CD4-positive, alpha-beta T cell (primary cell): Measurements from ENCODE around the gene HIVEP1. TPM values are rescaled to one million over a fixed set of nuclear protein-coding genes. Genes with fewer than 3 reads are reported as not detected.

Experiments
- ATAC-seq: fragments of 200-7000 bp; cut with Tn5 transposase; one replicate; pipeline ENCODE4 v1.10.0; 2022; ENCODE audit warnings: mild to moderate bottlenecking; ENCODE audit not compliant: poor library complexity
- CTCF ChIA-PET: fragments of 350-600 bp; sonication (Branson Sonifier 250); formaldehyde crosslinking; loops from one replicate; lab custom pipeline; 2021; ENCODE audit warnings: antibody characterized with exemption, inconsistent platforms; lab: Charles Lee
- POLR2A ChIA-PET: fragments of 350-600 bp; sonication (Branson Sonifier 250); formaldehyde crosslinking; loops from one replicate; lab custom pipeline; 2021; ENCODE audit warnings: antibody characterized with exemption, inconsistent platforms; lab: Charles Lee
- DNase-seq, 14 experiments: peaks; one replicate each; pipeline ENCODE4 v3.0.0-alpha.2; 2013 to 2020; ENCODE audit warnings: mixed read lengths in 2 of 14
- H3K27ac ChIP-seq, 2 donors: one replicate each; pipeline versions ENCODE4 v1.5.1 to v1.7.0; 2013; ENCODE audit warnings: low read length in 2 of 2, low read depth in 1 of 2, mild to moderate bottlenecking in 1 of 2
- H3K27me3 ChIP-seq, 2 experiments: 1 replicate in 1 of 2; 2 replicates in 1 of 2; pipeline versions ENCODE4 v1.6.1 to v1.7.0; 2013; ENCODE audit warnings: low read length in 2 of 2, control low read depth in 1 of 2, mild to moderate bottlenecking in 1 of 2, moderate library complexity in 1 of 2; ENCODE audit not compliant: insufficient read depth in 2 of 2, control insufficient read depth in 1 of 2
- H3K36me3 ChIP-seq: one replicate; pipeline ENCODE4 v1.6.1; 2013; ENCODE audit warnings: low read length, control low read depth; ENCODE audit not compliant: insufficient read depth
- H3K4me1 ChIP-seq: one replicate; pipeline ENCODE4 v1.6.1; 2013; ENCODE audit warnings: low read length, control low read depth; ENCODE audit not compliant: insufficient read depth
- H3K4me3 ChIP-seq: one replicate; pipeline ENCODE4 v1.5.1; 2013; ENCODE audit warnings: mild to moderate bottlenecking, low read length, moderate library complexity
- H3K9me3 ChIP-seq, 2 experiments: 1 replicate in 1 of 2; 2 replicates in 1 of 2; pipeline versions ENCODE4 v1.6.1 to v1.7.0; 2013; ENCODE audit warnings: low read length in 2 of 2, mild to moderate bottlenecking in 2 of 2, control low read depth in 1 of 2, moderate library complexity in 1 of 2; ENCODE audit not compliant: control insufficient read depth in 1 of 2, insufficient read depth in 1 of 2
- H3K27ac Mint-ChIP-seq: one replicate; pipeline ENCODE4 v1.8.0; 2020; ENCODE audit warnings: mixed read lengths
- H3K27me3 Mint-ChIP-seq: one replicate; pipeline ENCODE4 v1.8.0; 2021; ENCODE audit warnings: mixed read lengths
- H3K36me3 Mint-ChIP-seq: one replicate; pipeline ENCODE4 v1.8.0; 2021; ENCODE audit warnings: low read depth, mixed read lengths
- H3K4me1 Mint-ChIP-seq: one replicate; pipeline ENCODE4 v1.8.0; 2021; ENCODE audit warnings: low read depth, mixed read lengths
- H3K4me3 Mint-ChIP-seq: one replicate; pipeline ENCODE4 v1.8.0; 2020; ENCODE audit warnings: mild to moderate bottlenecking, mixed read lengths
- H3K9me3 Mint-ChIP-seq: one replicate; pipeline ENCODE4 v1.8.0; 2020; ENCODE audit warnings: mixed read lengths
- CTCF ChIP-seq: fragments of 200-600 bp; IDR thresholded peaks from one replicate; pipeline ENCODE4 v1.8.0; 2022; ENCODE audit warnings: antibody characterized with exemption, mild to moderate bottlenecking
- intact Hi-C, 2 experiments: fragments of 100-400 bp; cut with DNase I in 1 of 2; cut with micrococcal nuclease in 1 of 2; formaldehyde crosslinking; loops; one replicate each; pipeline versions ENCODE4 v1.15.1 to v1.9.0; 2023 to 2025; cut with DNase I, micrococcal nuclease
- total RNA-seq, 174 experiments: library from RNA in 2 of 174; stranded (reverse) in 2 of 174; gene quantifications; one replicate each; pipeline ENCODE4 v1.2.3 and lab custom pipeline; 2021 to 2026

The HIVEP1 gene
- total RNA-seq, 2 experiments from 2014 or later, result 76.3 to 78.8 TPM

GRCh38 chr6:11983306-11983705 is 28.8 kb upstream of the HIVEP1 start:
- DNase-seq (no peak), ATAC-seq (no peak)
- Histone ChIP-seq H3K4me1 (no peaks in the 10 kb centered on the region), H3K4me3 (no peak overlapping the region), H3K9me3 (no peaks in the 10 kb centered on the region), H3K36me3 (no peaks in the 10 kb centered on the region), H3K27ac (no peak overlapping the region), H3K27me3 (no peaks in the 10 kb centered on the region)
- peaks cover 3% of the 10 kb centered on the region for H3K4me1 Mint-ChIP-seq
- H3K36me3 Mint-ChIP-seq, result no peaks in the 10 kb centered on the region
- POLR2A ChIA-PET, result interaction anchor here (1.1 kb wide), 1 partner anchor 28 kb away, joined by 3 read pairs; no protein-coding TSS in a partner anchor
- TF ChIP-seq CTCF, result no peak
- intact Hi-C loops, result no loop called here
- no peaks in the 10 kb centered on the region for H3K27me3 Mint-ChIP-seq
- no peaks in the 10 kb centered on the region for H3K9me3 Mint-ChIP-seq
- H3K4me3 Mint-ChIP-seq, result no peak overlapping the region
- CTCF ChIA-PET, result interaction anchor here (0.5 kb wide), 1 partner anchor 45 kb away, joined by 4 read pairs; no protein-coding TSS in a partner anchor
- H3K27ac Mint-ChIP-seq, result no peak overlapping the region

DNA sequence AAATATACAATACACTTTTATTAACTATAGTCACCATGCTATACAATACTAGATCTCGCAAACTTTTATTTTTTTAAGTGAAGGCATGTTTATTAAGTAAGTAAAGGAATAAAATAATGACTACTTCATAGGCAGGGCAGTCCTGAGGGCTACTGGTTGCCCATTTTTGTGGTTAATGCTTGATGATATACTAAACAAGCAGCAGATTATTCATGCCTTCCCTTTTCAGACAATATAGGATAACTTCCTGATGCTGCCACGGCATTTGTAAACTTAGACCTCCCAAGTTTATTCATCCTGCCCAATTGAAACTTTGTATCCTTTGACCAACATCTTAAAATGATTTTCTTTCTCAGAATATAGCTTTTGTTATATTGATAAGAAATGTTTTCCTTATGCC is 24.7 kb upstream of the HIVEP1 start:
- DNase-seq (no peak), ATAC-seq (no peak)
- no peaks in the 10 kb centered on the region for H3K9me3 ChIP-seq
- no peak overlapping the region for H3K4me3 ChIP-seq
- Mint-ChIP-seq H3K27me3 (no peaks in the 10 kb centered on the region), H3K9me3 (no peaks in the 10 kb centered on the region), H3K27ac (no peak overlapping the region), H3K4me1 (no peaks in the 10 kb centered on the region), H3K36me3 (no peaks in the 10 kb centered on the region), H3K4me3 (no peak overlapping the region)
- H3K4me1 ChIP-seq, result no peaks in the 10 kb centered on the region
- H3K27me3 ChIP-seq, result no peaks in the 10 kb centered on the region
- CTCF ChIA-PET, result no interaction called here
- POLR2A ChIA-PET, result no interaction called here
- no peaks in the 10 kb centered on the region for H3K36me3 ChIP-seq
- H3K27ac ChIP-seq, result no peak overlapping the region
- intact Hi-C loops, result no loop called here
- no peak for TF ChIP-seq CTCF

- no peak for TF ChIP-seq CTCF
- H3K27ac ChIP-seq, result no peak overlapping the region
- no peaks in the 10 kb centered on the region for H3K9me3 ChIP-seq
- Mint-ChIP-seq H3K36me3 (no peaks in the 10 kb centered on the region), H3K9me3 (no peaks in the 10 kb centered on the region), H3K27ac (no peak overlapping the region), H3K4me1 (no peaks in the 10 kb centered on the region), H3K27me3 (no peaks in the 10 kb centered on the region), H3K4me3 (no peak overlapping the region)
- no peak for ATAC-seq
- no peaks in the 10 kb centered on the region for H3K4me1 ChIP-seq
- H3K4me3 ChIP-seq, result no peak overlapping the region
- no peaks in the 10 kb centered on the region for H3K27me3 ChIP-seq
- ChIA-PET CTCF (no interaction called here), POLR2A (no interaction called here)
- DNase-seq, result no peak
- H3K36me3 ChIP-seq, result no peaks in the 10 kb centered on the region
- intact Hi-C loops, result no loop called here
These were observed 22.7 kb upstream of the HIVEP1 start for GRCh38 chr6:11989386-11989785.
